ENCODE measurements around the gene KIRREL3. TPM values are rescaled to one million over a fixed set of nuclear protein-coding genes. Genes with fewer than 3 reads are reported as not detected.

Gene KIRREL3
- total and polyA plus RNA-seq, 7 experiments from 2014 or later: not detected

GRCh38 chr11:126624506-126624905 is 376.1 kb downstream of the KIRREL3 start:
- Mint-ChIP-seq H3K4me1 (no peaks in the 10 kb centered on the region), H3K9me3 (peaks cover 0 to 2% (median 0%) of the 10 kb centered on the region in 11 donors), H3K36me3 (no peaks in the 10 kb centered on the region), H3K4me3 (no peak overlapping the region), H3K27me3 (peaks cover 6 to 36% (median 15%) of the 10 kb centered on the region in 5 donors), H3K27ac (no peak overlapping the region)
- no peaks in the 10 kb centered on the region for H3K4me1 ChIP-seq (ENCODE audit: control insufficient read depth in 2 of 2, insufficient read depth in 2 of 2, low read length in 2 of 2)
- DNase-seq (no peak), ATAC-seq (no peak)
- H3K27ac ChIP-seq (ENCODE audit: low read depth, low read length): no peak overlapping the region
- H3K36me3 ChIP-seq (ENCODE audit: control insufficient read depth in 2 of 3, insufficient read depth in 3 of 3, low read length in 3 of 3): no peaks in the 10 kb centered on the region
- no peaks in the 10 kb centered on the region for H3K9me3 ChIP-seq (ENCODE audit: control insufficient read depth in 2 of 3, low read length in 3 of 3)
- ChIA-PET CTCF (no interaction called here), POLR2A (no interaction called here)
- H3K27me3 ChIP-seq (ENCODE audit: control insufficient read depth in 2 of 2, insufficient read depth in 2 of 2, low read length in 2 of 2): no peaks in the 10 kb centered on the region
- no peak overlapping the region for H3K4me3 ChIP-seq (ENCODE audit: low read length)
- intact Hi-C loops (cut with micrococcal nuclease): no loop called here

- H3K36me3 Mint-ChIP-seq: no peaks in the 10 kb centered on the region
- POLR2A ChIA-PET: no interaction called here
- H3K27ac Mint-ChIP-seq: no peak overlapping the region
- no peak overlapping the region for H3K4me3 ChIP-seq (ENCODE audit: low read length)
- H3K27me3 ChIP-seq (ENCODE audit: control insufficient read depth in 2 of 2, insufficient read depth in 2 of 2, low read length in 2 of 2): no peaks in the 10 kb centered on the region
- H3K27me3 Mint-ChIP-seq: peaks cover 7 to 27% (median 16%) of the 10 kb centered on the region in 5 donors
- no peaks in the 10 kb centered on the region for H3K4me1 ChIP-seq (ENCODE audit: control insufficient read depth in 2 of 2, insufficient read depth in 2 of 2, low read length in 2 of 2)
- intact Hi-C loops (cut with micrococcal nuclease): no loop called here
- no peaks in the 10 kb centered on the region for H3K36me3 ChIP-seq (ENCODE audit: control insufficient read depth in 2 of 3, insufficient read depth in 3 of 3, low read length in 3 of 3)
- no peak overlapping the region for H3K27ac ChIP-seq (ENCODE audit: low read depth, low read length)
- peaks cover 0 to 3% (median 0%) of the 10 kb centered on the region in 11 donors for H3K9me3 Mint-ChIP-seq
- CTCF ChIA-PET: no interaction called here
- DNase-seq (no peak), ATAC-seq (no peak)
- H3K4me1 Mint-ChIP-seq: no peaks in the 10 kb centered on the region
- H3K4me3 Mint-ChIP-seq: no peak overlapping the region
- no peaks in the 10 kb centered on the region for H3K9me3 ChIP-seq (ENCODE audit: control insufficient read depth in 2 of 3, low read length in 3 of 3)
Measured at GRCh38 chr11:126619516-126619915, 381.1 kb downstream of the KIRREL3 start.

- Mint-ChIP-seq H3K9me3 (peaks cover 0 to 3% (median 0%) of the 10 kb centered on the region in 11 donors), H3K36me3 (no peaks in the 10 kb centered on the region), H3K27ac (no peak overlapping the region), H3K27me3 (peaks cover 5 to 21% (median 10%) of the 10 kb centered on the region in 5 donors), H3K4me3 (no peak overlapping the region), H3K4me1 (no peaks in the 10 kb centered on the region)
- H3K27me3 ChIP-seq (ENCODE audit: control insufficient read depth in 2 of 2, insufficient read depth in 2 of 2, low read length in 2 of 2): no peaks in the 10 kb centered on the region
- ATAC-seq (no peak), DNase-seq (no peak)
- H3K9me3 ChIP-seq (ENCODE audit: control insufficient read depth in 2 of 3, low read length in 3 of 3): no peaks in the 10 kb centered on the region
- H3K36me3 ChIP-seq (ENCODE audit: control insufficient read depth in 2 of 3, insufficient read depth in 3 of 3, low read length in 3 of 3): no peaks in the 10 kb centered on the region
- H3K4me1 ChIP-seq (ENCODE audit: control insufficient read depth in 2 of 2, insufficient read depth in 2 of 2, low read length in 2 of 2): no peaks in the 10 kb centered on the region
- ChIA-PET CTCF (no interaction called here), POLR2A (no interaction called here)
- H3K4me3 ChIP-seq (ENCODE audit: low read length): no peak overlapping the region
- intact Hi-C loops (cut with micrococcal nuclease): no loop called here
- no peak overlapping the region for H3K27ac ChIP-seq (ENCODE audit: low read depth, low read length)
Measured at GRCh38 chr11:126615845-126616244, 384.7 kb downstream of the KIRREL3 start.

GRCh38 chr11:126613272-126613671 is 387.3 kb downstream of the KIRREL3 start:
- no peak overlapping the region for H3K4me3 ChIP-seq (ENCODE audit: low read length)
- no peak for ATAC-seq
- no peaks in the 10 kb centered on the region for H3K36me3 ChIP-seq (ENCODE audit: control insufficient read depth in 2 of 3, insufficient read depth in 3 of 3, low read length in 3 of 3)
- H3K4me1 ChIP-seq (ENCODE audit: control insufficient read depth in 2 of 2, insufficient read depth in 2 of 2, low read length in 2 of 2): no peaks in the 10 kb centered on the region
- Mint-ChIP-seq H3K27ac (no peak overlapping the region), H3K27me3 (peaks cover 2 to 19% (median 10%) of the 10 kb centered on the region in 5 donors), H3K4me1 (no peaks in the 10 kb centered on the region), H3K36me3 (no peaks in the 10 kb centered on the region), H3K4me3 (no peak overlapping the region), H3K9me3 (no peaks in the 10 kb centered on the region)
- CTCF ChIA-PET: no interaction called here
- no peaks in the 10 kb centered on the region for H3K27me3 ChIP-seq (ENCODE audit: control insufficient read depth in 2 of 2, insufficient read depth in 2 of 2, low read length in 2 of 2)
- intact Hi-C loops (cut with micrococcal nuclease): no loop called here
- no peaks in the 10 kb centered on the region for H3K9me3 ChIP-seq (ENCODE audit: control insufficient read depth in 2 of 3, low read length in 3 of 3)
- POLR2A ChIA-PET: no interaction called here
- no peak for DNase-seq
- no peak overlapping the region for H3K27ac ChIP-seq (ENCODE audit: low read depth, low read length)

GRCh38 chr11:126612671-126613070 is 387.9 kb downstream of the KIRREL3 start:
- Mint-ChIP-seq H3K36me3 (no peaks in the 10 kb centered on the region), H3K4me3 (no peak overlapping the region), H3K9me3 (no peaks in the 10 kb centered on the region), H3K27me3 (peaks cover 2 to 16% (median 10%) of the 10 kb centered on the region in 5 donors), H3K27ac (no peak overlapping the region), H3K4me1 (no peaks in the 10 kb centered on the region)
- DNase-seq: no peak
- Histone ChIP-seq H3K4me3 (ENCODE audit: low read length) (no peak overlapping the region), H3K27me3 (ENCODE audit: control insufficient read depth in 2 of 2, insufficient read depth in 2 of 2, low read length in 2 of 2) (no peaks in the 10 kb centered on the region), H3K9me3 (ENCODE audit: control insufficient read depth in 2 of 3, low read length in 3 of 3) (no peaks in the 10 kb centered on the region), H3K27ac (ENCODE audit: low read depth, low read length) (no peak overlapping the region), H3K4me1 (ENCODE audit: control insufficient read depth in 2 of 2, insufficient read depth in 2 of 2, low read length in 2 of 2) (no peaks in the 10 kb centered on the region), H3K36me3 (ENCODE audit: control insufficient read depth in 2 of 3, insufficient read depth in 3 of 3, low read length in 3 of 3) (no peaks in the 10 kb centered on the region)
- intact Hi-C loops (cut with micrococcal nuclease): no loop called here
- CTCF ChIA-PET: no interaction called here
- POLR2A ChIA-PET: no interaction called here
- ATAC-seq: no peak

- Mint-ChIP-seq H3K4me1 (peaks cover 0 to 4% (median 0%) of the 10 kb centered on the region in 7 donors), H3K27me3 (peaks cover 4 to 20% (median 13%) of the 10 kb centered on the region in 5 donors), H3K27ac (no peak overlapping the region), H3K4me3 (no peak overlapping the region), H3K36me3 (no peaks in the 10 kb centered on the region), H3K9me3 (no peaks in the 10 kb centered on the region)
- Histone ChIP-seq H3K4me1 (ENCODE audit: control insufficient read depth in 2 of 2, insufficient read depth in 2 of 2, low read length in 2 of 2) (no peaks in the 10 kb centered on the region), H3K27ac (ENCODE audit: low read depth, low read length) (no peak overlapping the region), H3K9me3 (ENCODE audit: control insufficient read depth in 2 of 3, low read length in 3 of 3) (no peaks in the 10 kb centered on the region), H3K4me3 (ENCODE audit: low read length) (no peak overlapping the region), H3K36me3 (ENCODE audit: control insufficient read depth in 2 of 3, insufficient read depth in 3 of 3, low read length in 3 of 3) (no peaks in the 10 kb centered on the region), H3K27me3 (ENCODE audit: control insufficient read depth in 2 of 2, insufficient read depth in 2 of 2, low read length in 2 of 2) (no peaks in the 10 kb centered on the region)
- intact Hi-C loops (cut with micrococcal nuclease): no loop called here
- DNase-seq (no peak), ATAC-seq (no peak)
- POLR2A ChIA-PET: no interaction called here
- CTCF ChIA-PET: no interaction called here
Measured at GRCh38 chr11:126611438-126611837, 389.1 kb downstream of the KIRREL3 start.

- peaks cover 4 to 30% (median 25%) of the 10 kb centered on the region in 5 donors for H3K27me3 Mint-ChIP-seq
- no peaks in the 10 kb centered on the region for H3K36me3 Mint-ChIP-seq
- Histone ChIP-seq H3K27ac (ENCODE audit: low read depth, low read length) (no peak overlapping the region), H3K36me3 (ENCODE audit: control insufficient read depth in 2 of 3, insufficient read depth in 3 of 3, low read length in 3 of 3) (no peaks in the 10 kb centered on the region), H3K4me1 (ENCODE audit: control insufficient read depth in 2 of 2, insufficient read depth in 2 of 2, low read length in 2 of 2) (no peaks in the 10 kb centered on the region), H3K27me3 (ENCODE audit: control insufficient read depth in 2 of 2, insufficient read depth in 2 of 2, low read length in 2 of 2) (no peaks in the 10 kb centered on the region), H3K4me3 (ENCODE audit: low read length) (no peak overlapping the region), H3K9me3 (ENCODE audit: control insufficient read depth in 2 of 3, low read length in 3 of 3) (no peaks in the 10 kb centered on the region)
- H3K4me1 Mint-ChIP-seq: peaks cover 0 to 4% (median 0%) of the 10 kb centered on the region in 7 donors
- ATAC-seq (no peak), DNase-seq (no peak)
- H3K4me3 Mint-ChIP-seq: no peak overlapping the region
- peaks cover 0 to 4% (median 0%) of the 10 kb centered on the region in 11 donors for H3K9me3 Mint-ChIP-seq
- intact Hi-C loops (cut with micrococcal nuclease): no loop called here
- H3K27ac Mint-ChIP-seq: no peak overlapping the region
- ChIA-PET CTCF (no interaction called here), POLR2A (no interaction called here)
Measured at GRCh38 chr11:126608658-126609057, 391.9 kb downstream of the KIRREL3 start.
